ENCODE data around the gene MUL1.
"Not testable (repeated sequence)": the region's sequence is repeated elsewhere in the genome, so short reads cannot be mapped to it uniquely, and the experiment has no call there.

The MUL1 gene

DNA sequence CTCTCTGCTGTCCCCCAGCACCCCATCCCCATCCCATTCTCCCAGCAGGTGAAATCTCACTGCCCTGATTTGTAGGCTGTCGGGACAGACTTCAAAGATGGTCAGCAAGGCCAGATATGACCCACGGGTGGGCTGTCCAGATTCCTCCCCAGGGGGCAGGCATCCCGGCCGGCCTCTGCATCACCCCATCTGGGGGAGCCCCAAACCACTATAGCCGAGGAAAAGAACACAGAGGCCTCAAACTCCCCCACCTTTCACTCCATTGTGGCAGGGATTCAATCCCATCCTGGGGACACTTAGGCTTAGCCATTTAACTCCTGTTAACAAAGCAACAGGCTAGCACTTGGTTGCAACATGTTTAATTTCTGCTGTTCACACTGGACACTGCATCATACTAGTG lies 8.8 kb downstream of the MUL1 start:
- Histone ChIP-seq H4K20me1 (ENCODE audit: low read depth, low read length) (no peaks in the 10 kb centered on the region), H3F3A (ENCODE audit: insufficient read depth) (no peaks in the 10 kb centered on the region), H3K79me2 (ENCODE audit: insufficient read depth, low read length) (peaks cover 3% of the 10 kb centered on the region; the same call in 1 of the 2 replicates), H3K9me2 (replicated peaks; ENCODE audit: insufficient read depth, low read length) (no peaks in the 10 kb centered on the region), H2AFZ (ENCODE audit: low read depth, low read length, severe bottlenecking) (no peak overlapping the region), H3K4me2 (ENCODE audit: low read depth, low read length, poor library complexity, severe bottlenecking) (no peak overlapping the region), H3K4me3 (ENCODE audit: insufficient read depth, low read length, poor library complexity, severe bottlenecking) (no peak overlapping the region), H3K27ac (ENCODE audit: low read depth, low read length) (no peak overlapping the region), H3K36me3 (ENCODE audit: low read length) (no peaks in the 10 kb centered on the region), H3K9me3 (ENCODE audit: insufficient read depth, low read length) (no peaks in the 10 kb centered on the region), H3K9ac (ENCODE audit: low read length) (no peak overlapping the region), H3K27me3 (ENCODE audit: low read length) (no peaks in the 10 kb centered on the region)
- no peak for TF ChIP-seq EZH2phosphoT487 (conservative IDR thresholded peaks at IDR 0.05; ENCODE audit: low read length)
- TF ChIP-seq, protein P1, sequence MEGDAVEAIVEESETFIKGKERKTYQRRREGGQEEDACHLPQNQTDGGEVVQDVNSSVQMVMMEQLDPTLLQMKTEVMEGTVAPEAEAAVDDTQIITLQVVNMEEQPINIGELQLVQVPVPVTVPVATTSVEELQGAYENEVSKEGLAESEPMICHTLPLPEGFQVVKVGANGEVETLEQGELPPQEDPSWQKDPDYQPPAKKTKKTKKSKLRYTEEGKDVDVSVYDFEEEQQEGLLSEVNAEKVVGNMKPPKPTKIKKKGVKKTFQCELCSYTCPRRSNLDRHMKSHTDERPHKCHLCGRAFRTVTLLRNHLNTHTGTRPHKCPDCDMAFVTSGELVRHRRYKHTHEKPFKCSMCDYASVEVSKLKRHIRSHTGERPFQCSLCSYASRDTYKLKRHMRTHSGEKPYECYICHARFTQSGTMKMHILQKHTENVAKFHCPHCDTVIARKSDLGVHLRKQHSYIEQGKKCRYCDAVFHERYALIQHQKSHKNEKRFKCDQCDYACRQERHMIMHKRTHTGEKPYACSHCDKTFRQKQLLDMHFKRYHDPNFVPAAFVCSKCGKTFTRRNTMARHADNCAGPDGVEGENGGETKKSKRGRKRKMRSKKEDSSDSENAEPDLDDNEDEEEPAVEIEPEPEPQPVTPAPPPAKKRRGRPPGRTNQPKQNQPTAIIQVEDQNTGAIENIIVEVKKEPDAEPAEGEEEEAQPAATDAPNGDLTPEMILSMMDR (IDR thresholded peaks at IDR 0.05; ENCODE audit: insufficient read depth, low read length, poor library complexity, severe bottlenecking), result no peak

DNA sequence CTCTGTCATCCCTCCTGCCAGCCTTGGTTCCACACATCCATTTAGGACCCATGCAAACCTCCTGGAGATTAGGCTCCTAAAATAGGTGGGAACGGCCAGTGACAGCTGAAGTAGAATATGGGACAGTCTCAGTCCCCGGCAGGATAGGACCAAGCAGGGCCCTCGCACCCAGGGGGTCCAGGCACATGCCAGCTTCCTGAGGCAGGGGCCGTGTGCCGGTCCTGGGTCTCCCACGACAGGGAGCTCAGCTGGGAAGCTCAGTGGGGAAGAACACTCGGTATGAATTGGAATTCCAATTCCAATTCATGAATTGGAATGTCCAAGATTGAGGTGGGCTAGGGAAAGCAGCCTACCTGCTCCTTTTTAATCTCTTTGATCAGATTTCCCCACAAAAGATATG lies 9.8 kb downstream of the MUL1 start:
- Histone ChIP-seq H3K27me3 (ENCODE audit: low read length) (no peaks in the 10 kb centered on the region), H3K4me3 (ENCODE audit: insufficient read depth, low read length, poor library complexity, severe bottlenecking) (no peak overlapping the region), H3K9me2 (replicated peaks; ENCODE audit: insufficient read depth, low read length) (no peaks in the 10 kb centered on the region), H3K36me3 (ENCODE audit: low read length) (no peaks in the 10 kb centered on the region), H3K79me2 (ENCODE audit: insufficient read depth, low read length) (no peaks in the 10 kb centered on the region), H3K9ac (ENCODE audit: low read length) (no peak overlapping the region), H3K27ac (ENCODE audit: low read depth, low read length) (no peak overlapping the region), H3K4me2 (ENCODE audit: low read depth, low read length, poor library complexity, severe bottlenecking) (no peak overlapping the region), H2AFZ (ENCODE audit: low read depth, low read length, severe bottlenecking) (no peak overlapping the region), H3K9me3 (ENCODE audit: insufficient read depth, low read length) (no peaks in the 10 kb centered on the region), H4K20me1 (ENCODE audit: low read depth, low read length) (no peaks in the 10 kb centered on the region), H3F3A (ENCODE audit: insufficient read depth) (no peaks in the 10 kb centered on the region)
- TF ChIP-seq, protein P1 (IDR thresholded peaks at IDR 0.05; ENCODE audit: insufficient read depth, low read length, poor library complexity, severe bottlenecking), result no peak
- TF ChIP-seq EZH2phosphoT487 (conservative IDR thresholded peaks at IDR 0.05; ENCODE audit: low read length), result no peak

DNA sequence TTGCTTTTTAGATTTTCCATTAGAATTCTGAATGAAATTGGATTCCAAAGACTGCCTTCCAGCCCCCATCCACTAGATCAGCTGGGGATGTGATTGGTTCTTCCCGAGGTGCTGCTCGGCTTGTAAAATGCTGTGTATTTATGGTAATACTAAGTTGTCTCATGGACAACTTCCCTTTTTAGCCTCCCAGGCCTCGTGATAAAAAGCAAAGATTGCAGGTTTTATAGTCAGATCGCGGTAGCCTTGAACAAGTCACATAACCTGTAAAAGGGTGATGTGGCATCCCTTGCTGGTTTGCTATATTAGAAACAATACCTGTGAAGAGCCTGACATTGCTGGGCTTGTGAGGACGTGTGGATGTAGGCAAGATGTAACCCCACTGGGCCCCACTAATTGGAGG lies 10.4 kb downstream of the MUL1 start:
- H2AFZ ChIP-seq (ENCODE audit: low read depth, low read length, severe bottlenecking), result no peak overlapping the region
- H4K20me1 ChIP-seq (ENCODE audit: low read depth, low read length), result no peaks in the 10 kb centered on the region
- no peaks in the 10 kb centered on the region for H3K36me3 ChIP-seq (ENCODE audit: low read length)
- no peak overlapping the region for H3K4me2 ChIP-seq (ENCODE audit: low read depth, low read length, poor library complexity, severe bottlenecking)
- H3K27me3 ChIP-seq (ENCODE audit: low read length), result no peaks in the 10 kb centered on the region
- H3K27ac ChIP-seq (ENCODE audit: low read depth, low read length), result no peak overlapping the region
- H3K4me3 ChIP-seq (ENCODE audit: insufficient read depth, low read length, poor library complexity, severe bottlenecking), result no peak overlapping the region
- H3F3A ChIP-seq (ENCODE audit: insufficient read depth), result no peaks in the 10 kb centered on the region
- H3K9me2 ChIP-seq (replicated peaks; ENCODE audit: insufficient read depth, low read length), result no peaks in the 10 kb centered on the region
- H3K79me2 ChIP-seq (ENCODE audit: insufficient read depth, low read length), result no peaks in the 10 kb centered on the region
- H3K9ac ChIP-seq (ENCODE audit: low read length), result no peak overlapping the region
- TF ChIP-seq EZH2phosphoT487 (conservative IDR thresholded peaks at IDR 0.05; ENCODE audit: low read length), result no peak
- TF ChIP-seq, protein P1 (IDR thresholded peaks at IDR 0.05; ENCODE audit: insufficient read depth, low read length, poor library complexity, severe bottlenecking), result no peak
- H3K9me3 ChIP-seq (ENCODE audit: insufficient read depth, low read length), result no peaks in the 10 kb centered on the region

GRCh38 chr1:20496725-20497383 lies 11.1 kb downstream of the MUL1 start:
- not testable (repeated sequence) for H3K9me2 ChIP-seq (replicated peaks; ENCODE audit: insufficient read depth, low read length); H3K4me2 ChIP-seq (ENCODE audit: low read depth, low read length, poor library complexity, severe bottlenecking); H3K27me3 ChIP-seq (ENCODE audit: low read length); H3F3A ChIP-seq (ENCODE audit: insufficient read depth); H3K36me3 ChIP-seq (ENCODE audit: low read length); H3K27ac ChIP-seq (ENCODE audit: low read depth, low read length); H3K9me3 ChIP-seq (ENCODE audit: insufficient read depth, low read length); H3K79me2 ChIP-seq (ENCODE audit: insufficient read depth, low read length); H3K4me3 ChIP-seq (ENCODE audit: insufficient read depth, low read length, poor library complexity, severe bottlenecking); H4K20me1 ChIP-seq (ENCODE audit: low read depth, low read length); H2AFZ ChIP-seq (ENCODE audit: low read depth, low read length, severe bottlenecking); H3K9ac ChIP-seq (ENCODE audit: low read length)
